Measurements from ENCODE around the gene SLC35F1.
"Not testable (repeated sequence)": the region's sequence is repeated elsewhere in the genome, so short reads cannot be mapped to it uniquely, and the experiment has no call there.

- not testable (repeated sequence) for TF ChIP-seq EZH2 (IDR thresholded peaks at IDR 0.05; ENCODE audit: insufficient read depth, poor library complexity, severe bottlenecking); EZH2phosphoT487 (IDR thresholded peaks at IDR 0.05; ENCODE audit: insufficient read depth, low read depth)
Measured at GRCh38 chr6:117965763-117966162, 58.7 kb downstream of the SLC35F1 start.
